CD4-positive, alpha-beta T cell treated with Interleukin-21 for 1 hour (primary cell): ENCODE measurements around the gene RHO.
"Not testable (repeated sequence)": the region's sequence is repeated elsewhere in the genome, so short reads cannot be mapped to it uniquely, and the experiment has no call there.

Experiments
- DNase-seq: peaks from one replicate; pipeline ENCODE4 v3.0.0-alpha.2; 2020

The RHO gene

GRCh38 chr3:129528589-129529100 lies at the start of gene RHO:
RHO (plus strand) TSS chr3:129528639; CDS start chr3:129528734, 95 bp downstream.
- no peak for DNase-seq

GRCh38 chr3:129481225-129481765 lies 47.1 kb upstream of the RHO start:
- DNase-seq: not testable (repeated sequence)

DNA sequence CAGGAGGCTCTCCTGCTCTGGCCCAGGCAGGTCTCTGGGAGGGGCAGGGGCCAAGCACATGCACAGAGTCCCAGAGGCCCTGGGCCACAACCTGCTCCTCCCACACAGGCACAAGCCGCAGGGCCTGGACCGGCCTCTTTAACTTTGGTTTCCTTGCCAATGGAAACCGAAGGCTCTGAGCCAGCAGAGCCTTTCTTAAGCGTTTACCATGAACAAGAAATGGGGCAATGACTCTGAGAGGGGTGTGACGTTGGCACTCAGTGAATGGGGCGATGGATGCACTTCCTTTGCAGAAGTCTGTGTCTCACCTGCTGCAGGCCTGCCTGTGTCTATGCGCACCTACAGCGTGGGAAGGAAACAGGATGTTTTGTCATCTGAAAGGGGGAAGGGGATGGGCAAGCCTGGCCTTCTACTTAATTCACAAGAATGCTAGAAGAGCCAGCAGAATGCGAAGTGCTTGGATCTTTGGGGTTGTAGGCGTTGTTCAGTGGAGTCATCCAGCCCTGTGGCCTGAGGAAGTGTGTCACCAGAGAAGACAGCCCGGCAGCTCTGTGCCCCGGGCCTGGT lies 46.6 kb upstream of the RHO start:
- peak; percentile 66 for DNase-seq

GRCh38 chr3:129482721-129483120 lies 45.7 kb upstream of the RHO start:
- DNase-seq: no peak

DNA sequence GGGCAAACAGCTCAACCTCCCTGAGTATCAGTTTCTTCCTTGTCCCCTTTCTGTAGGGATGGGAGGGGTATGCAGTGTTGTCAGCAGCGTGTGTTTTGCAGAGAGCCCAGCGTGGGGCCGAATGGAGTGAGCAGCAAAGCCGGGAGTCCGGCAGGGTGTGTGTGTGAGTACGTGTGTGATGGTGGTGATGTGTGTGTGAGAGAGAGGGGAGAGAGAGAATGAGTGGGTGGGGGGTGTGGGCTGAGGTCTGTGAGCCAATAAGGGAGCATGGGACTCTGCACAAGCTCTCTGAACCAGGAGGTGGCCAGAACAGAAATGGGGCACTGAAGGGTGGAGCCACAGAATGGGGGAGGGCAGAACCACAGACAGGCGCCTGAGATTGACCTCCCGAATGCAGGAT lies 44.6 kb upstream of the RHO start:
- DNase-seq: no peak

- not testable (repeated sequence) for DNase-seq
Observed at GRCh38 chr3:129485146-129485545, 43.3 kb upstream of the RHO start.

- DNase-seq: no peak
Observed at GRCh38 chr3:129485721-129486663, 42.4 kb upstream of the RHO start.

DNA sequence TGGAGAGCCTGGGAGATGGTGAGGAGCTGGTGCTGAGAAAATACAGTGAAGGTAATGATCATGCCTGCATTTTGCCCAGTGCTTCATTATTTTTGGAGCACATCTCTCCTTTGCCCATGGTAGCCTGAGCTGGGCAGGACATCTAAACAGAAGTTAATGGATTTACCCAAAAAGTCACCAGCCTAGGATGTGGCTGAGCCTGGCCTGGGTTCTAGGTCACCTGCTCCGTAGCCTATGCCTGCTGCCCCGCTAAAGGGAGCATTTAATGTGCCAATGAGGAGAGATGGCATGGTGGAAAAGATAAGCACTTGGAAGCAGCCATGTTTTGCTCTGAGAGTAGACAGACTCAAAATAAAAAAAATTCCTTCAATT lies 41.8 kb upstream of the RHO start:
- DNase-seq: no peak

DNA sequence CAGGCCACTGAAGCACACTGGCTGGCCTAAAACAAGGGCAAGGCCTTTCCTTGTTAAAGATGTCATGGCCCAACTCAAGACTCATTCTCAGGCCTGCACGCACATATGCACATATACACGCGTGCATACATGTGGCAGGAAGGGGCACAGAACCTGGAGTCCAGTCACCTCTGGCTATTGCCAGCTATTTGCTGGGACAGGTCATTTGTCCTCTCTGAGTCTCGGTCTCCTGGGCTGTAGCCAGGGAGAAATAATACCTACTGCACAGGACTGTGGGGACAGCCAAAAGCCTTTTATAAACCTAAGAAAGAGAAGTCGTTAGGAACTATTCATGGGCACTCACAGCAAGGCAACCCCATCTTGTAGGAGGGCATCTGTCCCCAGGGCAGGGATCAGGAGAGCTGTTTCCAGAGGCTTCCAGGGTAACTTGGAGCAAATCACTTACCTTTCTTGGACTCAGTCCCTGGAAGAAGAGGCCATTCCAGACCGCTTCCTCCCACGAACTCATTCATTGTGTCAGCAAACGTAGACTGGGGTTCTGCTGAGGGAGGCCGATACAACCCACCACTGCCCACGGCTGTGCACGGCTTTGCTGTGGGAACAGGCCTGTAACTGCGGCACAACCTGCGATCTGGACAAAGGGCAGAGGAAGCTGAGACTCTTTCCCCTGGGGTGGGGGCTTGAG lies 41.1 kb upstream of the RHO start:
- DNase-seq: no peak

GRCh38 chr3:129487868-129488335 lies 40.5 kb upstream of the RHO start:
- not testable (repeated sequence) for DNase-seq

DNA sequence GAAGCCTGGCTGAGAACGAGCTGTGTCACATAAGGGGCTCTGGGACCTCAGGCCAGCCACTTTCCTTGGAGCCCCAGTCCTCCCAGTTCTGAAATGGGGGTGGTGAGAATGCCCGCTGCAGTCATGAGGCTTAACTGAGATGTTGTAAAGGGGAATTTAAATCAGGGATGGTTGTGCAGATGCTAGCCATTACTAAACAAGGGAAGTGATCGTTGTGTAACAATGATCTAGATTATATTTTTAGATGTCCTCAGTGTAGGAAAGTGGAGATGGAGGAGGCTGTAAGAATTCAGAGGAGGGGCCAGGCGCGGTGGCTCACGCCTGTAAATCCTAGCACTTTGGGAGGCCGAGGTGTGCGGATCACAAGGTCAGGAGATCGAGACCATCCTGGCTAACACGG lies 39.2 kb upstream of the RHO start:
- not testable (repeated sequence) for DNase-seq

GRCh38 chr3:129490273-129490675 lies 38.2 kb upstream of the RHO start:
- peak; percentile 67 for DNase-seq

- not testable (repeated sequence) for DNase-seq
Observed at GRCh38 chr3:129491077-129491476, 37.4 kb upstream of the RHO start.

GRCh38 chr3:129491794-129492193 lies 36.6 kb upstream of the RHO start:
- no peak for DNase-seq

GRCh38 chr3:129492691-129493090 lies 35.7 kb upstream of the RHO start:
- no peak for DNase-seq

GRCh38 chr3:129493206-129493605 lies 35.2 kb upstream of the RHO start:
- no peak for DNase-seq

DNA sequence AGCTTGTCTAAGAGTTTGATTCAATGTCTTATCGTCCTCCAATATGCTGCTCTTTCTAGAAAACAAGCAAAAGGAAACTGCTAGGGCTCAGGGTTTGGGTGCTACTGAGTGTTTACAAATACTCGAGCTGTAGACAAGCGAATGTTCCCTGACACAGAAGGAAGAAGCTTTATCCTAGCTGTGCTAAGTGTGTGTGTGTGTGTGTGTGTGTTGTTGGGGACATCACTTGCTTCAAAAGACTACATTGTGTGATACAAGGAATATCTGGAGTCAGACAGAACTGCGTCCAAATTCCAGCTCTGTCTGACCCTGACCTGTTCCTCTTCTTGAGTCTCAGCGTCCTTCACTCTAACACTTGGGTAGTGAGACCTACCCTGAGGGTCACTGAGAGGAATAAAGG lies 33.9 kb upstream of the RHO start:
- DNase-seq: not testable (repeated sequence)

- DNase-seq: not testable (repeated sequence)
Observed at GRCh38 chr3:129495006-129495639, 33.3 kb upstream of the RHO start.

GRCh38 chr3:129497876-129498275 lies 30.6 kb upstream of the RHO start:
- DNase-seq: not testable (repeated sequence)

DNA sequence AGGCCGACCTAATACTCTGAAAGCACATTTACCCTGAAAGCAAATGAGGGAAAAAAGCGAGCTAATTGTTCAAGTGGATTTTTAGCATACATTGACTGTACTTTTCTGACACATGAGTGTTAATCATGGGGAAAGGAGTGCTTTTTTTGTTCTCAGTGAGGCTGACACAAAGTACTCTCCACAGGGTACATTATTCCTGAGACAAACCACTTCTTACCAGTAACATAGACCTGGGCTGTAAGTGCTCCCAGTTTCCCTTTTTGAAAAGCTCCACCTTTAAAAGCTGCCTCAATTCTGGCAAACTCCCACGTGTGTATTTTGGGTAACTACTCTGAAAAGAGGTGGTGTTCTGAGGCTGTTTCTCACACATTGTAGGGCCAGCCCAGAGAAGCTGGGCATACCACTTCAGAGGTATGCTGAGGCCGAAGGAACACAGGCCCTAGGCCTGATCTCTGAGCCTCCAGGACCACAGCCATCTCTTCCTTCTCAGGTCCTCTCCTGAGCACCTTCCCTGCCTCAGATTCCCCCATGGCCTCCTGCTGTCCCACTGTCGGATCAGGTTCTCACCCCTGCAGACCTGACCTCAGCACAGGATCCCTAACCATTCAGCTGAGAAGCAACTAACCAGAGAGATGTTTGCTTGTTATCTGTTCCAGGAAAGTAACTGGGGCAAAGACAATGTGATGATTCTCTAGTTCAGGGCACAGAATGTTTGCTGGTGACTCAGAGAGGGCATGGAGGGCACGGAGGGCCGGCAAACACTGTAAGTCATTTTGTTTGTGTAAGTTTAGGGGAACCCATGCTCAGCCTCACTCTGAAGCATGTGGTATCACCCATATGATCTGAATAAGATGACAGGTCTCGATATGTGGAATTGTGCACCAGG lies 29.6 kb upstream of the RHO start:
- DNase-seq: not testable (repeated sequence)

GRCh38 chr3:129499604-129500333 lies 28.7 kb upstream of the RHO start:
- DNase-seq: not testable (repeated sequence)
